ENCODE results near the gene HS3ST5. TPM values are rescaled to one million over a fixed set of nuclear protein-coding genes. Genes with fewer than 3 reads are reported as not detected.

The HS3ST5 gene
- total and polyA plus RNA-seq, 2 experiments from 2014 or later, result 2.4 to 4.1 TPM

DNA sequence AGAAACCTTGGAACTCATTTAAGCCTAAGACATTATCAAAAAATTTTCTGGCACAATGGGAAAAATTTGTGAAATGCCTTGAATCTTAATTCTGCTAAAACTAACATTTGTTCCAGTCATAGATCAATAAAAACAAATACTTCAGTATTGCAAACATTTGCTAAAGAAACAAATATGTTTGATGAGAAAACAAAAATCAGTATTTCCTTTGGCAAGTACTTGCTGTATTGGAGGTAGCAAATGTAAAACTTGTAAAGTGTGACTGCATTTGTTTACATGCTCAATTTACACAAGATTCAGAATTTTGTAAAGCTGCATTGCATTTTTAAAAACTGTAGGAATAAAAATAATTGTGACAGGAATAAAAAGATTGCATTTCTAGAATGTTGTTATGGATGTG, 183.1 kb downstream of the HS3ST5 start:
- TF ChIP-seq, protein P1, sequence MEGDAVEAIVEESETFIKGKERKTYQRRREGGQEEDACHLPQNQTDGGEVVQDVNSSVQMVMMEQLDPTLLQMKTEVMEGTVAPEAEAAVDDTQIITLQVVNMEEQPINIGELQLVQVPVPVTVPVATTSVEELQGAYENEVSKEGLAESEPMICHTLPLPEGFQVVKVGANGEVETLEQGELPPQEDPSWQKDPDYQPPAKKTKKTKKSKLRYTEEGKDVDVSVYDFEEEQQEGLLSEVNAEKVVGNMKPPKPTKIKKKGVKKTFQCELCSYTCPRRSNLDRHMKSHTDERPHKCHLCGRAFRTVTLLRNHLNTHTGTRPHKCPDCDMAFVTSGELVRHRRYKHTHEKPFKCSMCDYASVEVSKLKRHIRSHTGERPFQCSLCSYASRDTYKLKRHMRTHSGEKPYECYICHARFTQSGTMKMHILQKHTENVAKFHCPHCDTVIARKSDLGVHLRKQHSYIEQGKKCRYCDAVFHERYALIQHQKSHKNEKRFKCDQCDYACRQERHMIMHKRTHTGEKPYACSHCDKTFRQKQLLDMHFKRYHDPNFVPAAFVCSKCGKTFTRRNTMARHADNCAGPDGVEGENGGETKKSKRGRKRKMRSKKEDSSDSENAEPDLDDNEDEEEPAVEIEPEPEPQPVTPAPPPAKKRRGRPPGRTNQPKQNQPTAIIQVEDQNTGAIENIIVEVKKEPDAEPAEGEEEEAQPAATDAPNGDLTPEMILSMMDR (IDR thresholded peaks at IDR 0.05; ENCODE audit: low read depth, low read length), result no peak
- Histone ChIP-seq H3K4me1 (ENCODE audit: low read depth) (peaks cover 20% of the 10 kb centered on the region), H3K4me3 (no peak overlapping the region), H3K27ac (no peak overlapping the region), H3K27me3 (no peaks in the 10 kb centered on the region), H3K36me3 (no peaks in the 10 kb centered on the region), H3K9me3 (ENCODE audit: low read depth) (no peaks in the 10 kb centered on the region)
- no peak for DNase-seq (ENCODE audit: low read depth in 1 of 2, low spot score in 1 of 2)

DNA sequence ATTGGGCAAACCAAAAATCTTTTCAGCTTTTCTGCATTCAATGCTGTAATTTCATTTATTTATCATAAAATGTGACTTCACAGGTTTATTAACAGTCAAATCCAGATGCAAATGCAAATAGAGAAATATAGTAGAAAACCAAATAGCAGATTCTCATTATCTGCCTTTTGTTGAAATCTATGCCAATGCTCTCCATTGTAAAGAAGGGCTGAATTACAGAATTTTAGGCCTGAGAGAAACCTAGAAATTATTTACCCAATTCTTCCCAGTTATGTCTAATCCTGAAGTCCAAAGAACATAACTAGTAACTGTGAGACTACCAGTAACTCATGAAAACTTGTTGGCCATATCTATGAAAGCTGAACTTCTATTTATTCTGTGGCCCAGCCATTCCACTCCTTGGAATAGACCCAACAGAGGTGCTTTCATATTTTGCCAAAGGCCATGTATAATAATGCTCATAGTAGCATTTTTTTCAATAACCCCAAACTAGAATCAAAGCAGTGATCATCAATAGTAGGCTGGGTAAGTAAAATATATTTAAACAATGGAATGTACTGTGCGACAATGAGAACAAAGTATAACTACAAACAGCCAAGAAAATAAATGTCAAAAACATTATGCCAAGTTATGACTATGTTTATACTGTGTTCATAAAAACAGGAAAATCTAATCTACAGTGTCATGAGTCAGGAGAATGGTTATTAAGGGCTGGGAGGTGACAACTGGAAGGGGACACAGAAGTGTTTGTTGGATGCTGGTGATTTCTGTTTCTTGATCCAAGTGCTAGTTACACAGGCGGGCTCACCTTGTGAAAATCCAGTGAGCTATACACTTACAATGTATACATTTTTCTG, 183.8 kb downstream of the HS3ST5 start:
- Histone ChIP-seq H3K36me3 (no peaks in the 10 kb centered on the region), H3K27me3 (no peaks in the 10 kb centered on the region), H3K9me3 (ENCODE audit: low read depth) (no peaks in the 10 kb centered on the region), H3K27ac (peak overlapping the region; percentile 10), H3K4me3 (no peak overlapping the region), H3K4me1 (ENCODE audit: low read depth) (peaks cover 14% of the 10 kb centered on the region)
- no peak for DNase-seq (ENCODE audit: low read depth in 1 of 2, low spot score in 1 of 2)
- TF ChIP-seq, protein P1 (IDR thresholded peaks at IDR 0.05; ENCODE audit: low read depth, low read length), result no peak

DNA sequence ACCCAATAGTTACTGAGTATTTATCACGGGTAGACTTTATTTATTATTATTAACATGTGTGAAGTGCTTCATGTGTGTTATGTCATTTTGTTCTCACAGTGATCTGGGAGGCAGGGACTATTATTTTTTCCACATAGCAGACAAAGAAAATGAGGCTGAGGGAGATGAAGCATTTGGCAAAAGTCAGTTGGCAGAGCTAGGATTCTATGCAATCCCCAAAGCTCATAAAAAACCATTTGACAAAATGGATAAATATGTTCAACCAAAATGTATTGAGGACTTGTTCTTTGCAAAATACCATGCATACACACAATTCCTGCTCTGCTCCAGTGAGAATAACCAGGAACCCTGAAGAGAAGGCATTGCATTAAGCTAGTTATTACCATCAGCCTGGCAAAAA, 184.4 kb downstream of the HS3ST5 start:
- H3K4me3 ChIP-seq, result no peak overlapping the region
- peaks cover 11% of the 10 kb centered on the region for H3K4me1 ChIP-seq (ENCODE audit: low read depth)
- H3K36me3 ChIP-seq, result no peaks in the 10 kb centered on the region
- H3K27ac ChIP-seq, result no peak overlapping the region
- no peaks in the 10 kb centered on the region for H3K9me3 ChIP-seq (ENCODE audit: low read depth)
- no peaks in the 10 kb centered on the region for H3K27me3 ChIP-seq
- TF ChIP-seq, protein P1 (IDR thresholded peaks at IDR 0.05; ENCODE audit: low read depth, low read length), result no peak
- no peak for DNase-seq (ENCODE audit: low read depth in 1 of 2, low spot score in 1 of 2)

DNA sequence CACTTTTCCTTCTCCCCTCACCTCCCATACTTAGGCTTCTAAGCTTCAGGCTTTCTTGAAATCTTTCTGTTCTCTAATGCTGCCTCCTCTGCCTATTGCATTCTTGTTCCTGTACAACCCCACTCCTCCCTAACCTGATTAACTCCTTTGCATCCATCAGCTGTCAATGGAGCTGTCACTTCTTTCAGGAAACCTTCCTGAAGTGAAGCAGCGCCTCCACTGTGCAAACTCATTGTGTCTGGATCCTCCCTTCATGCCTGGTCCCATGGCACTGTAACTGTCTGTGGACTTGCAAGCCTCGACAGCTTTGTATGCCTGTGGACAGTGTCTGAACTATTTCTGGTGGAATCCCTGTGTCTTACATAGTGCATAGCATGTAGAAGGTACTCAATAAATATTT, 185.0 kb downstream of the HS3ST5 start:
- Histone ChIP-seq H3K9me3 (ENCODE audit: low read depth) (no peaks in the 10 kb centered on the region), H3K36me3 (no peaks in the 10 kb centered on the region), H3K4me3 (no peak overlapping the region), H3K27me3 (no peaks in the 10 kb centered on the region), H3K4me1 (ENCODE audit: low read depth) (peaks cover 11% of the 10 kb centered on the region), H3K27ac (no peak overlapping the region)
- no peak for DNase-seq (ENCODE audit: low read depth in 1 of 2, low spot score in 1 of 2)
- TF ChIP-seq, protein P1 (IDR thresholded peaks at IDR 0.05; ENCODE audit: low read depth, low read length), result no peak

DNA sequence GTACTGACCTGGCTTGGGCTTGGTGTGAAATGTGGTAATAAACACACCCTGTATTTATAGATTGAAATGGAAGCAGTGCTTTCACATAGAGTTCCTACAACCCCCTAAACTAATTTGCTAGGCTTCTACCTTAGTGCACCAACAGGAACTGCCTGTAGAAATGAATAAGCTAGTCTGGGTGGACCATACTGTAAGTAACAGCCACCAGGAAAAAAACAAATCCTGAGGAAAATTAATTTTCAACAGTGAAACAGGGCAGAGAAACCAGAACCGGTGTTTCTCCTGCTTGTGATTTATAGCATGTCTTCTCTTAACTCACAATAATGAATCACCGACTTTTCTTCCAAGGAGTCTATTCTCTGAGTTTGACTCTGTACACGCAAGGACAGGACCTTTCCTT, 187.1 kb downstream of the HS3ST5 start:
- Histone ChIP-seq H3K9me3 (ENCODE audit: low read depth) (no peaks in the 10 kb centered on the region), H3K27ac (no peak overlapping the region), H3K36me3 (no peaks in the 10 kb centered on the region), H3K4me1 (ENCODE audit: low read depth) (peaks cover 11% of the 10 kb centered on the region), H3K4me3 (no peak overlapping the region), H3K27me3 (no peaks in the 10 kb centered on the region)
- TF ChIP-seq, protein P1 (IDR thresholded peaks at IDR 0.05; ENCODE audit: low read depth, low read length), result no peak
- no peak for DNase-seq (ENCODE audit: low read depth in 1 of 2, low spot score in 1 of 2)

Measured in cardiac muscle cell (in vitro differentiated cells and primary cell).